Measurements from ENCODE around the gene POLG.

The POLG gene

GRCh38 chr15:89330119-89330518 lies 4.5 kb downstream of the POLG start:
- Histone ChIP-seq H3K36me3 (ENCODE audit: insufficient read depth, low read depth, low read length) (peaks cover 80% of the 10 kb centered on the region), H3K27me3 (ENCODE audit: insufficient read depth, low read length) (peaks cover under 1% of the 10 kb centered on the region; the same call in 1 of the 2 replicates), H3K9me3 (ENCODE audit: insufficient read depth, low read depth, low read length) (no peaks in the 10 kb centered on the region), H3K4me1 (ENCODE audit: insufficient read depth, low read length) (peaks cover 8% of the 10 kb centered on the region; the same call in 1 of the 2 replicates), H3K4me3 (ENCODE audit: low read length) (no peak overlapping the region), H3K9ac (ENCODE audit: low read depth, low read length) (no peak overlapping the region), H3K27ac (ENCODE audit: low read length) (no peak overlapping the region)

- peaks cover 86% of the 10 kb centered on the region for H3K36me3 ChIP-seq (ENCODE audit: insufficient read depth, low read depth, low read length)
- no peak overlapping the region for H3K27ac ChIP-seq (ENCODE audit: low read length)
- no peak overlapping the region for H3K9ac ChIP-seq (ENCODE audit: low read depth, low read length)
- H3K4me3 ChIP-seq (ENCODE audit: low read length), result no peak overlapping the region
- no peaks in the 10 kb centered on the region for H3K27me3 ChIP-seq (ENCODE audit: insufficient read depth, low read length)
- no peaks in the 10 kb centered on the region for H3K9me3 ChIP-seq (ENCODE audit: insufficient read depth, low read depth, low read length)
- H3K4me1 ChIP-seq (ENCODE audit: insufficient read depth, low read length), result peaks cover 8% of the 10 kb centered on the region; the same call in 1 of the 2 replicates
Observed at GRCh38 chr15:89329329-89330084, 5.1 kb downstream of the POLG start.

GRCh38 chr15:89328398-89329254 lies 6.0 kb downstream of the POLG start:
- Histone ChIP-seq H3K9ac (ENCODE audit: low read depth, low read length) (no peak overlapping the region), H3K4me3 (ENCODE audit: low read length) (no peak overlapping the region), H3K9me3 (ENCODE audit: insufficient read depth, low read depth, low read length) (no peaks in the 10 kb centered on the region), H3K4me1 (ENCODE audit: insufficient read depth, low read length) (peaks cover 8% of the 10 kb centered on the region; the same call in 1 of the 2 replicates), H3K27ac (ENCODE audit: low read length) (no peak overlapping the region), H3K27me3 (ENCODE audit: insufficient read depth, low read length) (no peaks in the 10 kb centered on the region), H3K36me3 (ENCODE audit: insufficient read depth, low read depth, low read length) (peaks cover 95% of the 10 kb centered on the region)

GRCh38 chr15:89327113-89327512 lies 7.5 kb downstream of the POLG start:
- no peaks in the 10 kb centered on the region for H3K9me3 ChIP-seq (ENCODE audit: insufficient read depth, low read depth, low read length)
- no peaks in the 10 kb centered on the region for H3K27me3 ChIP-seq (ENCODE audit: insufficient read depth, low read length)
- peaks cover 7% of the 10 kb centered on the region; the same call in 1 of the 2 replicates for H3K4me1 ChIP-seq (ENCODE audit: insufficient read depth, low read length)
- H3K4me3 ChIP-seq (ENCODE audit: low read length), result no peak overlapping the region
- no peak overlapping the region for H3K27ac ChIP-seq (ENCODE audit: low read length)
- H3K36me3 ChIP-seq (ENCODE audit: insufficient read depth, low read depth, low read length), result peaks cover 99% of the 10 kb centered on the region
- H3K9ac ChIP-seq (ENCODE audit: low read depth, low read length), result no peak overlapping the region

- 0 out of 2 replicates have a peak, but pooled peaks cover 3% of the 10 kb centered on the region for H3K4me1 ChIP-seq (ENCODE audit: insufficient read depth, low read length)
- H3K9ac ChIP-seq (ENCODE audit: low read depth, low read length), result no peak overlapping the region
- H3K4me3 ChIP-seq (ENCODE audit: low read length), result no peak overlapping the region
- no peaks in the 10 kb centered on the region for H3K9me3 ChIP-seq (ENCODE audit: insufficient read depth, low read depth, low read length)
- no peaks in the 10 kb centered on the region for H3K27me3 ChIP-seq (ENCODE audit: insufficient read depth, low read length)
- peaks cover 99% of the 10 kb centered on the region for H3K36me3 ChIP-seq (ENCODE audit: insufficient read depth, low read depth, low read length)
- no peak overlapping the region for H3K27ac ChIP-seq (ENCODE audit: low read length)
Observed at GRCh38 chr15:89326316-89326715, 8.3 kb downstream of the POLG start.

GRCh38 chr15:89325039-89325803 lies 9.4 kb downstream of the POLG start:
- Histone ChIP-seq H3K27ac (ENCODE audit: low read length) (no peak overlapping the region), H3K36me3 (ENCODE audit: insufficient read depth, low read depth, low read length) (peaks cover 99% of the 10 kb centered on the region), H3K4me1 (ENCODE audit: insufficient read depth, low read length) (no peaks in the 10 kb centered on the region), H3K9ac (ENCODE audit: low read depth, low read length) (no peak overlapping the region), H3K4me3 (ENCODE audit: low read length) (no peak overlapping the region), H3K9me3 (ENCODE audit: insufficient read depth, low read depth, low read length) (no peaks in the 10 kb centered on the region), H3K27me3 (ENCODE audit: insufficient read depth, low read length) (no peaks in the 10 kb centered on the region)

GRCh38 chr15:89323825-89324224 lies 10.8 kb downstream of the POLG start:
- Histone ChIP-seq H3K27ac (ENCODE audit: low read length) (no peak overlapping the region), H3K9ac (ENCODE audit: low read depth, low read length) (no peak overlapping the region)

GRCh38 chr15:89322822-89323221 lies 11.8 kb downstream of the POLG start:
- H3K36me3 ChIP-seq (ENCODE audit: insufficient read depth, low read depth, low read length), result peaks cover 99% of the 10 kb centered on the region
- no peaks in the 10 kb centered on the region for H3K9me3 ChIP-seq (ENCODE audit: insufficient read depth, low read depth, low read length)
- no peak overlapping the region for H3K4me3 ChIP-seq (ENCODE audit: low read length)
- no peak overlapping the region for H3K9ac ChIP-seq (ENCODE audit: low read depth, low read length)
- no peak overlapping the region for H3K27ac ChIP-seq (ENCODE audit: low read length)
- H3K27me3 ChIP-seq (ENCODE audit: insufficient read depth, low read length), result no peaks in the 10 kb centered on the region
- no peaks in the 10 kb centered on the region for H3K4me1 ChIP-seq (ENCODE audit: insufficient read depth, low read length)

More at GRCh38 chr15:89323825-89324224, 10.8 kb downstream of the POLG start:
- Histone ChIP-seq H3K36me3 (ENCODE audit: insufficient read depth, low read depth, low read length) (peaks cover 99% of the 10 kb centered on the region), H3K4me3 (ENCODE audit: low read length) (no peak overlapping the region), H3K27me3 (ENCODE audit: insufficient read depth, low read length) (no peaks in the 10 kb centered on the region), H3K9me3 (ENCODE audit: insufficient read depth, low read depth, low read length) (no peaks in the 10 kb centered on the region), H3K4me1 (ENCODE audit: insufficient read depth, low read length) (no peaks in the 10 kb centered on the region)

GRCh38 chr15:89321521-89322410 lies 12.9 kb downstream of the POLG start:
- H3K27ac ChIP-seq (ENCODE audit: low read length), result no peak overlapping the region
- peaks cover 99% of the 10 kb centered on the region for H3K36me3 ChIP-seq (ENCODE audit: insufficient read depth, low read depth, low read length)

GRCh38 chr15:89320200-89320599 lies 14.4 kb downstream of the POLG start:
- no peaks in the 10 kb centered on the region for H3K27me3 ChIP-seq (ENCODE audit: insufficient read depth, low read length)
- H3K27ac ChIP-seq (ENCODE audit: low read length), result no peak overlapping the region
- no peaks in the 10 kb centered on the region for H3K4me1 ChIP-seq (ENCODE audit: insufficient read depth, low read length)
- H3K9me3 ChIP-seq (ENCODE audit: insufficient read depth, low read depth, low read length), result no peaks in the 10 kb centered on the region
- H3K4me3 ChIP-seq (ENCODE audit: low read length), result no peak overlapping the region
- H3K9ac ChIP-seq (ENCODE audit: low read depth, low read length), result no peak overlapping the region
- H3K36me3 ChIP-seq (ENCODE audit: insufficient read depth, low read depth, low read length), result peaks cover 99% of the 10 kb centered on the region

More at GRCh38 chr15:89321521-89322410, 12.9 kb downstream of the POLG start:
- no peaks in the 10 kb centered on the region for H3K9me3 ChIP-seq (ENCODE audit: insufficient read depth, low read depth, low read length)
- no peak overlapping the region for H3K4me3 ChIP-seq (ENCODE audit: low read length)
- no peaks in the 10 kb centered on the region for H3K4me1 ChIP-seq (ENCODE audit: insufficient read depth, low read length)
- no peaks in the 10 kb centered on the region for H3K27me3 ChIP-seq (ENCODE audit: insufficient read depth, low read length)
- no peak overlapping the region for H3K9ac ChIP-seq (ENCODE audit: low read depth, low read length)

Measured in iPS-20b (cell line).